Measurements from ENCODE around the gene ROBO1. TPM values are rescaled to one million over a fixed set of nuclear protein-coding genes. Genes with fewer than 3 reads are reported as not detected.

Gene ROBO1
- total RNA-seq, 1 donor from 2014 or later, result 71.7 TPM

DNA sequence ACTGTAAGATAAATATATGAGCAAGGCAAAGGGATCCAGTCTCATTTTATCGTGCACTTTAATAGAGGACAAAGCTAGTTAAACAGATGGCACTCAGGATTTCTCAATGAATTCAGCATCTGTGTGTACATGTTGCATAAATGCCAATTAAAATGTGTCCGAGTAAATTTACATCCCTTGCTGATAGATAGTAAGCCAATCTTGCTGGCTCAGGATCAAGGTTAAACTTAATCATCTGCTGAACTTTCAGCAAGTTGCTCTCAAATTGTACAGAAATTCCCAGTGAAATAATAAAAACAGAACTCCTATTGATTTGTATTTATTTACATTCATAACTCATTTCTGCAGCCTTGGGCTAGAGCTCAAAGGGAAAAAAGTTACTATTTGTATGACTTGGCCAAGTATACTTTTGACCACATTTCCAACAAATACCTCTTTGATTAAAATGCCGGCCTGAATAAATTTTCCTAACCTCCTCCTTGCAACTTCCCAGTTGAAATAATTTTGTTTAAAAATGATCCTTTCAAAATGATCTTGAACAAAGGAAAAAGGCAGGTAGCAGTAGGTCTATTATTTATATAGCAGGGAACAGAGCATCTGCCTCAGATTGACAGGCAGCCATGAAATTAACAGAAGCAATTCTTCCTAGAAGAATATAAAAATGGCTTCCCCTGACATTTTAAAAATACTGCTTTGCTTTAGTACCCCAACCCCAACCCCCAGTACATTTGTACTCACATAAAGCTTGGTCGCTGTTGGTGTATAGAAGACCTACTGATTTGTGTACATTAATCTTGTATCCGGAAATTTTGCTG lies 1001.9 kb downstream of the ROBO1 start:
- Histone ChIP-seq H3K27me3 (ENCODE audit: insufficient read depth, low read length) (no peaks in the 10 kb centered on the region), H2AFZ (ENCODE audit: low read depth, low read length) (no peak overlapping the region), H3K9me3 (ENCODE audit: insufficient read depth, low read depth, low read length) (no peaks in the 10 kb centered on the region), H4K20me1 (ENCODE audit: insufficient read depth, low read length) (no peaks in the 10 kb centered on the region), H3K79me2 (ENCODE audit: insufficient read depth, low read length) (no peaks in the 10 kb centered on the region), H3K9ac (ENCODE audit: low read length) (no peak overlapping the region), H3K4me1 (ENCODE audit: insufficient read depth, low read length) (no peaks in the 10 kb centered on the region), H3K27ac (ENCODE audit: low read depth, low read length) (no peak overlapping the region), H3K4me3 (ENCODE audit: insufficient read depth, low read depth, low read length) (no peak overlapping the region), H3K36me3 (ENCODE audit: insufficient read depth, low read length) (no peaks in the 10 kb centered on the region), H3K4me2 (ENCODE audit: low read length) (no peak overlapping the region)
- DNase-seq (ENCODE audit: low read depth) (no peak), FAIRE-seq (no peak)
- Mint-ChIP-seq H3K36me3 (ENCODE audit: low read depth, unreplicated experiment) (no peaks in the 10 kb centered on the region), H3K4me3 (ENCODE audit: unreplicated experiment) (no peak overlapping the region), H3K27ac (ENCODE audit: unreplicated experiment) (no peak overlapping the region), H3K4me1 (ENCODE audit: low read depth, unreplicated experiment) (no peaks in the 10 kb centered on the region), H3K27me3 (ENCODE audit: low read depth, unreplicated experiment) (no peaks in the 10 kb centered on the region), H3K9me3 (ENCODE audit: unreplicated experiment) (no peaks in the 10 kb centered on the region)
- TF ChIP-seq EZH2 (IDR thresholded peaks at IDR 0.05; ENCODE audit: insufficient read depth, low read length), result no peak
- no peak for TF ChIP-seq CTCF (IDR thresholded peaks at IDR 0.05; ENCODE audit: insufficient read depth, low read depth, low read length)

DNA sequence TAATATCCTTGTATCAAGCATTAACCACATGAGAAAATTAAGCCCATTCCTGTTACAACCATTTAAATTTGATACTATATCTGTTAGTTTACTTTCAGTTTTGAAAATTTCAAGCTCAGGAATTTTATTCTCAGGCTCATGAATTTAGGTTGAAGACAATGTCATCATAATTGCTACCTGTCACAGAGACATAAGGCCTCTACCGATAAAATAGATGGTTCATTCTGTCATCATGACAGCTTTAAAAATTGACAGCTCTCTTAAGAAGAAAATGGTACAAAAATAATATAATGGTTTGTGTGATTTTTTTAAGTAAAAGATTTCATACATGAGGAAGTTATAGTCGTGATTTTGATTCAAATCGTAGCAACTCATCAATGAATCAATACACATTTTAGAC lies 1003.2 kb downstream of the ROBO1 start:
- no peaks in the 10 kb centered on the region for H3K79me2 ChIP-seq (ENCODE audit: insufficient read depth, low read length)
- H3K27me3 ChIP-seq (ENCODE audit: insufficient read depth, low read length), result no peaks in the 10 kb centered on the region
- H3K9ac ChIP-seq (ENCODE audit: low read length), result no peak overlapping the region
- TF ChIP-seq CTCF (IDR thresholded peaks at IDR 0.05; ENCODE audit: insufficient read depth, low read depth, low read length), result no peak
- no peak for TF ChIP-seq EZH2 (IDR thresholded peaks at IDR 0.05; ENCODE audit: insufficient read depth, low read length)
- H3K9me3 ChIP-seq (ENCODE audit: insufficient read depth, low read depth, low read length), result no peaks in the 10 kb centered on the region
- no peak for DNase-seq (ENCODE audit: low read depth)
- Mint-ChIP-seq H3K4me1 (ENCODE audit: low read depth, unreplicated experiment) (no peaks in the 10 kb centered on the region), H3K27ac (ENCODE audit: unreplicated experiment) (no peak overlapping the region), H3K36me3 (ENCODE audit: low read depth, unreplicated experiment) (no peaks in the 10 kb centered on the region), H3K27me3 (ENCODE audit: low read depth, unreplicated experiment) (no peaks in the 10 kb centered on the region), H3K9me3 (ENCODE audit: unreplicated experiment) (no peaks in the 10 kb centered on the region), H3K4me3 (ENCODE audit: unreplicated experiment) (no peak overlapping the region)
- H3K4me2 ChIP-seq (ENCODE audit: low read length), result no peak overlapping the region
- no peak overlapping the region for H2AFZ ChIP-seq (ENCODE audit: low read depth, low read length)
- H3K4me1 ChIP-seq (ENCODE audit: insufficient read depth, low read length), result no peaks in the 10 kb centered on the region
- no peak overlapping the region for H3K4me3 ChIP-seq (ENCODE audit: insufficient read depth, low read depth, low read length)
- H3K36me3 ChIP-seq (ENCODE audit: insufficient read depth, low read length), result no peaks in the 10 kb centered on the region
- no peak for FAIRE-seq
- no peak overlapping the region for H3K27ac ChIP-seq (ENCODE audit: low read depth, low read length)
- no peaks in the 10 kb centered on the region for H4K20me1 ChIP-seq (ENCODE audit: insufficient read depth, low read length)

GRCh38 chr3:78762121-78762520 lies 1005.7 kb downstream of the ROBO1 start:
- no peak overlapping the region for H3K27ac ChIP-seq (ENCODE audit: low read depth, low read length)
- Mint-ChIP-seq H3K36me3 (ENCODE audit: low read depth, unreplicated experiment) (no peaks in the 10 kb centered on the region), H3K27me3 (ENCODE audit: low read depth, unreplicated experiment) (no peaks in the 10 kb centered on the region), H3K4me1 (ENCODE audit: low read depth, unreplicated experiment) (no peaks in the 10 kb centered on the region), H3K9me3 (ENCODE audit: unreplicated experiment) (no peaks in the 10 kb centered on the region), H3K4me3 (ENCODE audit: unreplicated experiment) (no peak overlapping the region), H3K27ac (ENCODE audit: unreplicated experiment) (no peak overlapping the region)
- no peaks in the 10 kb centered on the region for H3K4me1 ChIP-seq (ENCODE audit: insufficient read depth, low read length)
- FAIRE-seq (no peak), DNase-seq (ENCODE audit: low read depth) (no peak)
- no peak overlapping the region for H2AFZ ChIP-seq (ENCODE audit: low read depth, low read length)
- H3K79me2 ChIP-seq (ENCODE audit: insufficient read depth, low read length), result no peaks in the 10 kb centered on the region
- H4K20me1 ChIP-seq (ENCODE audit: insufficient read depth, low read length), result no peaks in the 10 kb centered on the region
- H3K9ac ChIP-seq (ENCODE audit: low read length), result no peak overlapping the region
- H3K36me3 ChIP-seq (ENCODE audit: insufficient read depth, low read length), result no peaks in the 10 kb centered on the region
- TF ChIP-seq CTCF (IDR thresholded peaks at IDR 0.05; ENCODE audit: insufficient read depth, low read depth, low read length) (no peak), EZH2 (IDR thresholded peaks at IDR 0.05; ENCODE audit: insufficient read depth, low read length) (no peak)
- H3K4me2 ChIP-seq (ENCODE audit: low read length), result no peak overlapping the region
- H3K9me3 ChIP-seq (ENCODE audit: insufficient read depth, low read depth, low read length), result no peaks in the 10 kb centered on the region
- H3K4me3 ChIP-seq (ENCODE audit: insufficient read depth, low read depth, low read length), result no peak overlapping the region
- no peaks in the 10 kb centered on the region for H3K27me3 ChIP-seq (ENCODE audit: insufficient read depth, low read length)
